Fibroblast of mammary gland (primary cell): ENCODE measurements around the gene HRG.

Experiments
- DNase-seq: peaks from one replicate; pipeline ENCODE4 v3.0.0-alpha.2; 2010; ENCODE audit warnings: low read depth
- H3K4me3 ChIP-seq: 2 replicates; pipeline ENCODE4 v1.5.1; 2011; ENCODE audit warnings: low read depth, mild to moderate bottlenecking, low read length, moderate library complexity; ENCODE audit not compliant: control insufficient read depth
- CTCF ChIP-seq: conservative IDR thresholded peaks from 2 replicates; pipeline ENCODE4 v1.5.1; 2011; ENCODE audit warnings: low read depth, low read length, inconsistent platforms; ENCODE audit not compliant: control insufficient read depth, insufficient read depth

Gene HRG

GRCh38 chr3:186665625-186666188 is at the start of gene HRG:
TSS of gene HRG (plus strand) at chr3:186666014. CDS start at chr3:186666032, 18 bp downstream.
- H3K4me3 ChIP-seq: no peak within 1 kb of the TSS
- TF ChIP-seq CTCF: no peak
- no peak for DNase-seq

GRCh38 chr3:186616299-186616617 is 49.6 kb upstream of the HRG start:
- no peak for DNase-seq
- TF ChIP-seq CTCF: no peak
- H3K4me3 ChIP-seq: no peak overlapping the region

- TF ChIP-seq CTCF: peak; percentile 85
- peak overlapping the region; percentile 13 for H3K4me3 ChIP-seq
- DNase-seq: peak; percentile 94
Observed at GRCh38 chr3:186617036-186617946, 48.5 kb upstream of the HRG start.

- TF ChIP-seq CTCF: no peak
- no peak for DNase-seq
- no peak overlapping the region for H3K4me3 ChIP-seq
Observed at GRCh38 chr3:186618318-186618938, 47.4 kb upstream of the HRG start.

GRCh38 chr3:186619787-186620212 is 46.0 kb upstream of the HRG start:
- no peak overlapping the region for H3K4me3 ChIP-seq
- no peak for TF ChIP-seq CTCF
- DNase-seq: no peak

GRCh38 chr3:186620213-186621092 is 45.4 kb upstream of the HRG start:
- H3K4me3 ChIP-seq: no peak overlapping the region
- no peak for DNase-seq
- no peak for TF ChIP-seq CTCF
